SK-N-SH (cell line): ENCODE measurements around the gene TINAG. TPM values are rescaled to one million over a fixed set of nuclear protein-coding genes. Genes with fewer than 3 reads are reported as not detected.

Experiments
- CTCF ChIA-PET: fragments of 300-600, 350-600 bp; formaldehyde crosslinking; extraction: SDS; loops from one replicate; lab custom pipeline; 2021; lab: Yijun Ruan, JAX
- POLR2A ChIA-PET: fragments of 350-600 bp; sonication (Branson Sonifier 250); formaldehyde crosslinking; extraction: SDS; loops from one replicate; lab custom pipeline; 2020; ENCODE audit warnings: antibody characterized with exemption, inconsistent platforms; lab: Yijun Ruan, JAX
- DNase-seq: peaks from one replicate; pipeline ENCODE4 v3.0.0; 2012
- H2AFZ ChIP-seq: fragments of 200-600 bp; sonication (generic); 2 replicates; pipeline ENCODE4 v1.8.1; 2016; ENCODE audit warnings: antibody characterized with exemption, mild to moderate bottlenecking, low read depth
- H3F3A ChIP-seq: fragments of 200-600 bp; sonication (generic); replicated peaks from 2 replicates; pipeline ENCODE3; 2016; ENCODE audit warnings: antibody characterized with exemption, mild to moderate bottlenecking; ENCODE audit not compliant: insufficient read depth
- H3K27ac ChIP-seq, 2 experiments: fragments of 200-500 bp in 1 of 2; fragments of 200-600 bp in 1 of 2; sonication (Bioruptor generic) in 1 of 2; sonication (generic), shearing (Covaris generic) in 1 of 2; 2 replicates each; pipeline versions ENCODE4 v1.5.1 to v1.6.1; 2014 to 2016; ENCODE audit warnings: low read depth in 2 of 2, inconsistent platforms in 1 of 2, low read length in 1 of 2, mild to moderate bottlenecking in 1 of 2, mixed read lengths in 1 of 2
- H3K27me3 ChIP-seq: fragments of 200-600 bp; sonication (generic), shearing (Covaris generic); 2 replicates; pipeline ENCODE4 v1.6.1; 2016; ENCODE audit warnings: mixed run types; ENCODE audit not compliant: insufficient read depth
- H3K36me3 ChIP-seq, 2 experiments: fragments of 200-500 bp in 1 of 2; fragments of 200-600 bp in 1 of 2; sonication (Bioruptor generic) in 1 of 2; sonication (generic) in 1 of 2; replicated peaks in 1 of 2; 2 replicates each; pipeline versions ENCODE3 to v1.5.1; 2014 to 2016; ENCODE audit warnings: low read length in 1 of 2, mild to moderate bottlenecking in 1 of 2; ENCODE audit not compliant: insufficient read depth in 2 of 2, control insufficient read depth in 1 of 2
- H3K4me1 ChIP-seq, 2 experiments: fragments of 200-500 bp in 1 of 2; fragments of 200-600 bp in 1 of 2; sonication (Bioruptor generic) in 1 of 2; sonication (generic), shearing (Covaris generic) in 1 of 2; 2 replicates each; pipeline versions ENCODE4 v1.5.1 to v1.6.1; 2014 to 2016; ENCODE audit warnings: low read depth in 1 of 2, low read length in 1 of 2, mixed run types in 1 of 2; ENCODE audit not compliant: insufficient read depth in 2 of 2, control insufficient read depth in 1 of 2
- H3K4me2 ChIP-seq: fragments of 200-600 bp; sonication (generic), shearing (Covaris generic); 2 replicates; pipeline ENCODE4 v1.6.1; 2017; ENCODE audit warnings: mixed run types
- H3K4me3 ChIP-seq, 2 experiments: fragments of 200-500 bp in 1 of 2; fragments of 200-600 bp in 1 of 2; sonication (Bioruptor generic) in 1 of 2; sonication (generic), shearing (Covaris generic) in 1 of 2; 2 replicates each; pipeline versions ENCODE4 v1.5.1 to v1.8.1; 2014 to 2016; ENCODE audit warnings: low read depth in 2 of 2, inconsistent platforms in 1 of 2, low read length in 1 of 2, mild to moderate bottlenecking in 1 of 2, mixed read lengths in 1 of 2, moderate library complexity in 1 of 2
- H3K79me2 ChIP-seq: fragments of 200-600 bp; sonication (generic); 2 replicates; pipeline ENCODE4 v1.8.1; 2017; ENCODE audit warnings: mild to moderate bottlenecking; ENCODE audit not compliant: insufficient read depth
- H3K9ac ChIP-seq: fragments of 200-600 bp; sonication (generic); 2 replicates; pipeline ENCODE4 v1.6.1; 2017; ENCODE audit warnings: mixed run types
- H3K9me2 ChIP-seq: fragments of 200-600 bp; sonication (generic); 2 replicates; pipeline ENCODE4 v1.6.1; 2017; ENCODE audit warnings: mixed run types
- H3K9me3 ChIP-seq: fragments of 200-600 bp; sonication (generic); 2 replicates; pipeline ENCODE4 v1.6.1; 2017; ENCODE audit warnings: mixed run types, mild to moderate bottlenecking, moderate library complexity
- H4K20me1 ChIP-seq: fragments of 200-600 bp; sonication (generic); 2 replicates; pipeline ENCODE4 v1.6.1; 2017; ENCODE audit warnings: mild to moderate bottlenecking, mixed run types; ENCODE audit not compliant: insufficient read depth
- EZH2phosphoT487 ChIP-seq: fragments of 200-600 bp; sonication (generic); IDR thresholded peaks from 2 replicates; pipeline ENCODE4 v1.6.1; 2017; ENCODE audit warnings: low read depth, mixed run types, mild to moderate bottlenecking, antibody characterized with exemption, moderate library complexity, borderline replicate concordance
- FOXJ3 ChIP-seq: sonication (generic); formaldehyde crosslinking; IDR thresholded peaks from 2 replicates; pipeline ENCODE4 v1.5.1; 2020; ENCODE audit warnings: mild to moderate bottlenecking, missing genetic modification reagents
- FOXM1 ChIP-seq: IDR thresholded peaks from 2 replicates; pipeline ENCODE4 v1.4.0; 2012; ENCODE audit warnings: low read depth, mild to moderate bottlenecking
- GABPA ChIP-seq: IDR thresholded peaks from 2 replicates; pipeline ENCODE4 v1.4.0; 2012; ENCODE audit warnings: low read depth, mild to moderate bottlenecking
- GATA2 ChIP-seq: sonication (generic); formaldehyde crosslinking; IDR thresholded peaks from 2 replicates; pipeline ENCODE4 v1.5.0; 2020; ENCODE audit warnings: mild to moderate bottlenecking, missing genetic modification reagents
- JUND ChIP-seq: IDR thresholded peaks from 2 replicates; pipeline ENCODE4 v1.4.0; 2012
- NFIC ChIP-seq: IDR thresholded peaks from 2 replicates; pipeline ENCODE4 v1.4.0; 2012; ENCODE audit warnings: borderline replicate concordance
- NRF1 ChIP-seq: IDR thresholded peaks from 2 replicates; pipeline ENCODE4 v1.6.1; 2012; ENCODE audit warnings: low read depth, mild to moderate bottlenecking, low read length
- REST ChIP-seq: IDR thresholded peaks from 2 replicates; pipeline ENCODE4 v1.6.1; 2012; ENCODE audit warnings: mild to moderate bottlenecking, low read depth, low read length, moderate library complexity
- RFX5 ChIP-seq: IDR thresholded peaks from 2 replicates; pipeline ENCODE4 v1.6.1; 2012; ENCODE audit warnings: mild to moderate bottlenecking, improper control_type of control experiment, low read length
- RXRA ChIP-seq: IDR thresholded peaks from 2 replicates; pipeline ENCODE4 v1.4.0; 2012; ENCODE audit warnings: low read depth, mild to moderate bottlenecking, borderline replicate concordance
- TEAD4 ChIP-seq: IDR thresholded peaks from 2 replicates; pipeline ENCODE4 v1.4.0; 2012; ENCODE audit warnings: mild to moderate bottlenecking, borderline replicate concordance; ENCODE audit not compliant: insufficient read depth
- WGBS: methylation state at CpG from one replicate; pipeline ENCODE4 v1.1.6; 2017; ENCODE audit warnings: low lambda C conversion rate; 5-methylcytosine and 5-hydroxymethylcytosine counted together
- polyA plus RNA-seq, 3 experiments: library from polyadenylated mRNA; depleted of rRNA; stranded (reverse); fragments of >200 nt; gene quantifications; 2 replicates each; pipeline ENCODE4 v1.2.3, GENCODE V29; 2012
- TF ChIP-seq, protein P1 (sequence below): fragments of 200-600 bp; sonication (generic); IDR thresholded peaks from 2 replicates; pipeline ENCODE4 v1.6.1; 2017; ENCODE audit warnings: antibody characterized with exemption, mild to moderate bottlenecking, moderate library complexity
- TF ChIP-seq, protein P2 (sequence below): fragments of 150-350 bp; IDR thresholded peaks from 2 replicates; pipeline ENCODE4 v1.6.1; 2016; ENCODE audit warnings: mild to moderate bottlenecking, low read depth, low read length
- TF ChIP-seq, protein P3 (sequence below): IDR thresholded peaks from 2 replicates; pipeline ENCODE4 v1.4.0; 2012; ENCODE audit warnings: low read depth, borderline replicate concordance

TINAG gene
- polyA plus RNA-seq, 1 of the 3 experiments (the other 2 are of a cell fraction) = 0.13 TPM

- no peak overlapping the region for H2AFZ ChIP-seq
- no peaks in the 10 kb centered on the region for H3F3A ChIP-seq
- no peaks in the 10 kb centered on the region for H4K20me1 ChIP-seq
- no peaks in the 10 kb centered on the region for H3K36me3 ChIP-seq
- H3K4me1 ChIP-seq = no peaks in the 10 kb centered on the region
- CTCF ChIA-PET = no interaction called here
- no peak overlapping the region for H3K27ac ChIP-seq
- POLR2A ChIA-PET = no interaction called here
- H3K9ac ChIP-seq = no peak overlapping the region
- H3K4me2 ChIP-seq = no peak overlapping the region
- no peaks in the 10 kb centered on the region for H3K79me2 ChIP-seq
- DNase-seq = no peak
- H3K4me3 ChIP-seq = no peak overlapping the region
- TF ChIP-seq GATA2 (CRISPR knock-in tag) (no peak), FOXJ3 (no peak), FOXM1 (no peak), TEAD4 (no peak)
- 0 out of 2 replicates have a peak, but pooled peaks cover 3% of the 10 kb centered on the region for H3K9me3 ChIP-seq
- no peaks in the 10 kb centered on the region for H3K9me2 ChIP-seq
- WGBS = 3% methylated on average over 1 of the region's 1 CpG
- H3K27me3 ChIP-seq = no peaks in the 10 kb centered on the region
Observed at GRCh38 chr6:54403096-54403495, 94.9 kb downstream of the TINAG start.

DNA sequence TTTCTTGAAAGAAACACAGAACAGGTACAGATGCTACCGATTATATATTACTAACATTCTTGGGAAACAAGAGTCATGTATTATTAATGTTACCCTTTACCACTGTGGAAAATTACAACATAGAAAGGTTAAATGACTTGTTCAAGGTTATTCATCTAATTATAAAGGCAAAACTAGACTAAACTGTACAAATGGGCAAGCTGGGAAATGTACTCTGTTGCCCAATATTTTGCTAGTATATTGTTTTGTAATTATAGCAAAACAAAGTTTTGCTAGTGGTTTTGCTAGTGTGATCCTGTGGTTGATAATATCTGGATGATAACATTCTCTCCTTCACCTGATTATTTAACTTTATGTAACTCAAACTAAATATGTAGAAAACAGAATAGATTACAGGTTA, 96.5 kb downstream of the TINAG start:
- H4K20me1 ChIP-seq = no peaks in the 10 kb centered on the region
- no peak overlapping the region for H2AFZ ChIP-seq
- no peaks in the 10 kb centered on the region for H3F3A ChIP-seq
- no peak overlapping the region for H3K4me2 ChIP-seq
- ChIA-PET CTCF (no interaction called here), POLR2A (no interaction called here)
- no peak overlapping the region for H3K9ac ChIP-seq
- no peaks in the 10 kb centered on the region for H3K79me2 ChIP-seq
- H3K4me1 ChIP-seq = no peaks in the 10 kb centered on the region
- H3K9me3 ChIP-seq = 0 out of 2 replicates have a peak, but pooled peaks cover 3% of the 10 kb centered on the region
- no peak for TF ChIP-seq TEAD4
- no peak for TF ChIP-seq NRF1
- H3K36me3 ChIP-seq = no peaks in the 10 kb centered on the region
- no peak for DNase-seq
- 7% methylated on average over 1 of the region's 1 CpG for WGBS
- H3K27me3 ChIP-seq = no peaks in the 10 kb centered on the region
- H3K27ac ChIP-seq = no peak overlapping the region
- no peak overlapping the region for H3K4me3 ChIP-seq
- H3K9me2 ChIP-seq = no peaks in the 10 kb centered on the region

DNA sequence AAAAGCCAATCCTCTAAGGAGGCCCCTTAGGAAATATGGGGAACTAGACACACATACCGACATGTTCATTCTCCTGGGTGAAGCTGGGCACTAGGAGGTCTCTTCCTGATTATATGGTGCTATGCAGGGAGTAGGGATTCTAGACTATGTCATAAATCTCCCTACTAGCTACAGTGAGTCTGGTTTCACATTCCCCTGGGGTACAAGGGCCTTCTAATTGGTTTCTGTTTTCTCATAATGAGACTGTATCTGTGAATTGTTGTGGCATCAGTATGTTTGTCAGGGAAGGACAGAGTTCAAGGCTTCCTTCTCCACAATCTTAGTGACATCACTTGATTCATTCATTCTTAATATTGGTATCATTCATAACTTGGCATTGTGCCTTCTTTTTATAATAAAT, 103.5 kb downstream of the TINAG start:
- CTCF ChIA-PET = no interaction called here
- POLR2A ChIA-PET = no interaction called here
- Histone ChIP-seq H3K36me3 (no peaks in the 10 kb centered on the region), H3K27ac (no peak overlapping the region), H3K4me3 (no peak overlapping the region), H4K20me1 (no peaks in the 10 kb centered on the region), H3K9me2 (no peaks in the 10 kb centered on the region), H3K9me3 (no peaks in the 10 kb centered on the region; the same call in 1 of the 2 replicates), H3K9ac (no peak overlapping the region), H3K79me2 (no peaks in the 10 kb centered on the region), H3K4me2 (no peak overlapping the region), H3K4me1 (no peaks in the 10 kb centered on the region), H2AFZ (no peak overlapping the region), H3F3A (no peaks in the 10 kb centered on the region), H3K27me3 (no peaks in the 10 kb centered on the region)
- no CpG with 5 or more reads among the region's 1 CpG for WGBS
- no peak for DNase-seq
- TF ChIP-seq REST = no peak
- TF ChIP-seq, protein P1, sequence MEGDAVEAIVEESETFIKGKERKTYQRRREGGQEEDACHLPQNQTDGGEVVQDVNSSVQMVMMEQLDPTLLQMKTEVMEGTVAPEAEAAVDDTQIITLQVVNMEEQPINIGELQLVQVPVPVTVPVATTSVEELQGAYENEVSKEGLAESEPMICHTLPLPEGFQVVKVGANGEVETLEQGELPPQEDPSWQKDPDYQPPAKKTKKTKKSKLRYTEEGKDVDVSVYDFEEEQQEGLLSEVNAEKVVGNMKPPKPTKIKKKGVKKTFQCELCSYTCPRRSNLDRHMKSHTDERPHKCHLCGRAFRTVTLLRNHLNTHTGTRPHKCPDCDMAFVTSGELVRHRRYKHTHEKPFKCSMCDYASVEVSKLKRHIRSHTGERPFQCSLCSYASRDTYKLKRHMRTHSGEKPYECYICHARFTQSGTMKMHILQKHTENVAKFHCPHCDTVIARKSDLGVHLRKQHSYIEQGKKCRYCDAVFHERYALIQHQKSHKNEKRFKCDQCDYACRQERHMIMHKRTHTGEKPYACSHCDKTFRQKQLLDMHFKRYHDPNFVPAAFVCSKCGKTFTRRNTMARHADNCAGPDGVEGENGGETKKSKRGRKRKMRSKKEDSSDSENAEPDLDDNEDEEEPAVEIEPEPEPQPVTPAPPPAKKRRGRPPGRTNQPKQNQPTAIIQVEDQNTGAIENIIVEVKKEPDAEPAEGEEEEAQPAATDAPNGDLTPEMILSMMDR = no peak
- TF ChIP-seq RFX5 = no peak
- TF ChIP-seq JUND = no peak
- TF ChIP-seq NRF1 = no peak
- TF ChIP-seq GATA2 (CRISPR knock-in tag) = no peak
- no peak for TF ChIP-seq FOXJ3
- TF ChIP-seq NFIC = no peak
- TF ChIP-seq, protein P2, sequence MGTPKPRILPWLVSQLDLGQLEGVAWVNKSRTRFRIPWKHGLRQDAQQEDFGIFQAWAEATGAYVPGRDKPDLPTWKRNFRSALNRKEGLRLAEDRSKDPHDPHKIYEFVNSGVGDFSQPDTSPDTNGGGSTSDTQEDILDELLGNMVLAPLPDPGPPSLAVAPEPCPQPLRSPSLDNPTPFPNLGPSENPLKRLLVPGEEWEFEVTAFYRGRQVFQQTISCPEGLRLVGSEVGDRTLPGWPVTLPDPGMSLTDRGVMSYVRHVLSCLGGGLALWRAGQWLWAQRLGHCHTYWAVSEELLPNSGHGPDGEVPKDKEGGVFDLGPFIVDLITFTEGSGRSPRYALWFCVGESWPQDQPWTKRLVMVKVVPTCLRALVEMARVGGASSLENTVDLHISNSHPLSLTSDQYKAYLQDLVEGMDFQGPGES = no peak
- no peak for TF ChIP-seq GABPA
- TF ChIP-seq, protein P3, sequence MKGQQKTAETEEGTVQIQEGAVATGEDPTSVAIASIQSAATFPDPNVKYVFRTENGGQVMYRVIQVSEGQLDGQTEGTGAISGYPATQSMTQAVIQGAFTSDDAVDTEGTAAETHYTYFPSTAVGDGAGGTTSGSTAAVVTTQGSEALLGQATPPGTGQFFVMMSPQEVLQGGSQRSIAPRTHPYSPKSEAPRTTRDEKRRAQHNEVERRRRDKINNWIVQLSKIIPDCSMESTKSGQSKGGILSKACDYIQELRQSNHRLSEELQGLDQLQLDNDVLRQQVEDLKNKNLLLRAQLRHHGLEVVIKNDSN = no peak
- no peak for TF ChIP-seq EZH2phosphoT487
- no peak for TF ChIP-seq RXRA
